ENCODE measurements around the gene HS3ST3A1. TPM values are rescaled to one million over a fixed set of nuclear protein-coding genes. Genes with fewer than 3 reads are reported as not detected.

The HS3ST3A1 gene
- total and polyA plus RNA-seq, 2 experiments from 2014 or later = 1.2 to 1.5 TPM

DNA sequence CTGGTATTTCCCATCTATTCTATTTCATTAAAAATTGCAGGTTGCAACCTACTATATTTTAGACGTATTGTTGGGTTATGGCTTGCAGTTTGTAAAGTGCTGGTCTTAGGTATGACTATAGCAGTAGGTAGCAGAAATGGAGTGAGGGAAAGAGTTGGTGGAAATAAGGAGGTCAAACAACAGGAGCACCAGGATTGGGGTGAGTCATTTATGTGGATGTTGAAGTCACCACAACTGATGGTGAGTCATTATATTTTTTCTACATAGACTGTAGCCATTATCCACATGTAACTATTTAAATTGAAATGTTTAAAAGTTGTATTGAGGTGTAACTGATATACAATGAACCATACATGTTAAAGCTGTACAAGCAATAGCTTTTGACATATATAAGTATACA, 25.0 kb upstream of the HS3ST3A1 start:
- no peaks in the 10 kb centered on the region for H3K36me3 ChIP-seq (replicated peaks; ENCODE audit: insufficient read depth, low read depth)
- no peaks in the 10 kb centered on the region for H3K9me3 ChIP-seq (ENCODE audit: low read depth)
- H3K4me1 ChIP-seq (ENCODE audit: insufficient read depth) = no peaks in the 10 kb centered on the region
- no peak overlapping the region for H3K27ac ChIP-seq
- no peak overlapping the region for H3K4me2 ChIP-seq
- H2AFZ ChIP-seq = no peak overlapping the region
- WGBS (ENCODE audit: low lambda C conversion rate, missing lambda C conversion rate) = 90% methylated on average over 1 of the region's 1 CpG
- no peak for DNase-seq (ENCODE audit: low spot score)
- H3K79me2 ChIP-seq = no peaks in the 10 kb centered on the region
- H4K20me1 ChIP-seq (ENCODE audit: insufficient read depth, poor library complexity, severe bottlenecking) = no peaks in the 10 kb centered on the region
- no peak overlapping the region for H3K4me3 ChIP-seq
- no peaks in the 10 kb centered on the region for H3K9me2 ChIP-seq (replicated peaks; ENCODE audit: insufficient read depth)
- TF ChIP-seq CTCF (IDR thresholded peaks at IDR 0.05; ENCODE audit: poor library complexity) (no peak), EZH2 (IDR thresholded peaks at IDR 0.05; ENCODE audit: borderline replicate concordance) (no peak), EZH2phosphoT487 (IDR thresholded peaks at IDR 0.05; ENCODE audit: low read depth, severe bottlenecking, unreplicated experiment) (no peak)
- no peaks in the 10 kb centered on the region for H3K27me3 ChIP-seq

DNA sequence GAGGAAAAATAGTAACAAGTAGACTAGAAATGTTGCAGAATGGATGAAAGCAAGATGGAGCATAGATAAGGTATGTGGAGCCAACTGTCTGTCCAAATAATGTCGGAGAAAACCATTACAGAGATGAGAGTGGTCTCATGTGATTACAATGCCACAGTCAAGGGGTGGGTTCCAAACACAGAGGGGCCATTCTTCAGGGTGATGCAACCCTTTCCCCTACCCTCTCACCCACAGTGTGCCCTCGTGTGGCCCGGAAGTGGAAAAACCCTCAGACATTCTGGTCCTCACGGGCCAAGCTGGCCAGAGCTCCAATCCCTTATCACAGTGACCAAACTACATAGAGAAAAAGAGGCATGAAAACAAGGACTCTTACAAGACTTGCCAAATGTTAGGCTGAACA, 17.7 kb upstream of the HS3ST3A1 start:
- no peak for DNase-seq (ENCODE audit: low spot score)
- WGBS (ENCODE audit: low lambda C conversion rate, missing lambda C conversion rate) = 84% methylated on average over 4 of the region's 4 CpGs
- H4K20me1 ChIP-seq (ENCODE audit: insufficient read depth, poor library complexity, severe bottlenecking) = no peaks in the 10 kb centered on the region

GRCh38 chr17:13616031-13616430, 14.3 kb upstream of the HS3ST3A1 start:
- Histone ChIP-seq H3K79me2 (no peaks in the 10 kb centered on the region), H2AFZ (no peak overlapping the region), H4K20me1 (ENCODE audit: insufficient read depth, poor library complexity, severe bottlenecking) (no peaks in the 10 kb centered on the region), H3K9me3 (ENCODE audit: low read depth) (no peaks in the 10 kb centered on the region), H3K4me1 (ENCODE audit: insufficient read depth) (no peaks in the 10 kb centered on the region), H3K4me3 (no peak overlapping the region), H3K4me2 (no peak overlapping the region), H3K27me3 (no peaks in the 10 kb centered on the region), H3K27ac (no peak overlapping the region), H3K9me2 (replicated peaks; ENCODE audit: insufficient read depth) (no peaks in the 10 kb centered on the region), H3K36me3 (replicated peaks; ENCODE audit: insufficient read depth, low read depth) (no peaks in the 10 kb centered on the region)
- WGBS (ENCODE audit: low lambda C conversion rate, missing lambda C conversion rate) = 96% methylated on average over 5 of the region's 5 CpGs
- no peak for DNase-seq (ENCODE audit: low spot score)
- TF ChIP-seq EZH2 (IDR thresholded peaks at IDR 0.05; ENCODE audit: borderline replicate concordance) (no peak), EZH2phosphoT487 (IDR thresholded peaks at IDR 0.05; ENCODE audit: low read depth, severe bottlenecking, unreplicated experiment) (no peak), CTCF (IDR thresholded peaks at IDR 0.05; ENCODE audit: poor library complexity) (no peak)

More for the DNA sequence above, 17.7 kb upstream of the HS3ST3A1 start:
- Histone ChIP-seq H3K27ac (no peak overlapping the region), H3K4me2 (no peak overlapping the region), H3K4me1 (ENCODE audit: insufficient read depth) (no peaks in the 10 kb centered on the region), H3K79me2 (no peaks in the 10 kb centered on the region), H3K36me3 (replicated peaks; ENCODE audit: insufficient read depth, low read depth) (no peaks in the 10 kb centered on the region), H3K4me3 (no peak overlapping the region), H3K9me3 (ENCODE audit: low read depth) (no peaks in the 10 kb centered on the region), H3K9me2 (replicated peaks; ENCODE audit: insufficient read depth) (no peaks in the 10 kb centered on the region), H3K27me3 (no peaks in the 10 kb centered on the region), H2AFZ (no peak overlapping the region)
- TF ChIP-seq EZH2 (IDR thresholded peaks at IDR 0.05; ENCODE audit: borderline replicate concordance) (no peak), CTCF (IDR thresholded peaks at IDR 0.05; ENCODE audit: poor library complexity) (no peak), EZH2phosphoT487 (IDR thresholded peaks at IDR 0.05; ENCODE audit: low read depth, severe bottlenecking, unreplicated experiment) (no peak)

DNA sequence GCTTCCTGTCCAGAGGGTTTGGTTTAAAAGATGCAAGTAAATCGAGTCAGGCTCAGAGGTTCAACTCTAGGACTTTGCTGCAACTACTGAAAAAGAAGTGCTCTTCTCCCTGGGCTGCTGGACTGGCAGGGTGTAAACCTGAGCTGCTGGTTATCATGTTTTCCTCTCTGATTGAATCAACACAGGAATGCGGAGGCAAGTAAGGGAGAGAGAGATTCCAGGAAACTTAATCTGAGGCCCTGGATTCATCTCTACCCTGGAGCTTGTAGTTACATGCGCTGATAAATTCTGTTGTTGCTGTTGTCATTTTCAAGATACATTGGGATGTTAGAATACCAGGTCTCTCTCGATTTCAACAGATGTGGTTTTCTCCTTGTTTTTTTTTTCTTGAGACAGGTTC, 8.2 kb upstream of the HS3ST3A1 start:
- Histone ChIP-seq H3K36me3 (replicated peaks; ENCODE audit: insufficient read depth, low read depth) (no peaks in the 10 kb centered on the region), H3K9me3 (ENCODE audit: low read depth) (no peaks in the 10 kb centered on the region), H3K9me2 (replicated peaks; ENCODE audit: insufficient read depth) (no peaks in the 10 kb centered on the region), H3K4me3 (no peak overlapping the region), H3K27me3 (peaks cover 2% of the 10 kb centered on the region), H3K27ac (no peak overlapping the region), H4K20me1 (ENCODE audit: insufficient read depth, poor library complexity, severe bottlenecking) (no peaks in the 10 kb centered on the region), H3K4me2 (no peak overlapping the region), H3K79me2 (no peaks in the 10 kb centered on the region), H2AFZ (no peak overlapping the region), H3K4me1 (ENCODE audit: insufficient read depth) (no peaks in the 10 kb centered on the region)
- WGBS (ENCODE audit: low lambda C conversion rate, missing lambda C conversion rate) = 54% methylated on average over 4 of the region's 4 CpGs
- TF ChIP-seq CTCF (IDR thresholded peaks at IDR 0.05; ENCODE audit: poor library complexity) (no peak), EZH2 (IDR thresholded peaks at IDR 0.05; ENCODE audit: borderline replicate concordance) (no peak), EZH2phosphoT487 (IDR thresholded peaks at IDR 0.05; ENCODE audit: low read depth, severe bottlenecking, unreplicated experiment) (no peak)
- no peak for DNase-seq (ENCODE audit: low spot score)
